Astrocyte (in vitro differentiated cells and primary cell): ENCODE measurements around the gene MED27.

ENCODE experiments used
- EZH2 ChIP-seq: IDR thresholded peaks from 2 replicates; pipeline ENCODE4 v1.6.1; 2012; ENCODE audit warnings: mild to moderate bottlenecking, low read length, inconsistent platforms; ENCODE audit not compliant: insufficient read depth
- TF ChIP-seq, protein P1 (sequence below): IDR thresholded peaks from 2 replicates; pipeline ENCODE4 v1.5.1; 2011; ENCODE audit warnings: low read depth, mild to moderate bottlenecking, inconsistent platforms, low read length, moderate library complexity; ENCODE audit not compliant: insufficient read depth

DNA sequence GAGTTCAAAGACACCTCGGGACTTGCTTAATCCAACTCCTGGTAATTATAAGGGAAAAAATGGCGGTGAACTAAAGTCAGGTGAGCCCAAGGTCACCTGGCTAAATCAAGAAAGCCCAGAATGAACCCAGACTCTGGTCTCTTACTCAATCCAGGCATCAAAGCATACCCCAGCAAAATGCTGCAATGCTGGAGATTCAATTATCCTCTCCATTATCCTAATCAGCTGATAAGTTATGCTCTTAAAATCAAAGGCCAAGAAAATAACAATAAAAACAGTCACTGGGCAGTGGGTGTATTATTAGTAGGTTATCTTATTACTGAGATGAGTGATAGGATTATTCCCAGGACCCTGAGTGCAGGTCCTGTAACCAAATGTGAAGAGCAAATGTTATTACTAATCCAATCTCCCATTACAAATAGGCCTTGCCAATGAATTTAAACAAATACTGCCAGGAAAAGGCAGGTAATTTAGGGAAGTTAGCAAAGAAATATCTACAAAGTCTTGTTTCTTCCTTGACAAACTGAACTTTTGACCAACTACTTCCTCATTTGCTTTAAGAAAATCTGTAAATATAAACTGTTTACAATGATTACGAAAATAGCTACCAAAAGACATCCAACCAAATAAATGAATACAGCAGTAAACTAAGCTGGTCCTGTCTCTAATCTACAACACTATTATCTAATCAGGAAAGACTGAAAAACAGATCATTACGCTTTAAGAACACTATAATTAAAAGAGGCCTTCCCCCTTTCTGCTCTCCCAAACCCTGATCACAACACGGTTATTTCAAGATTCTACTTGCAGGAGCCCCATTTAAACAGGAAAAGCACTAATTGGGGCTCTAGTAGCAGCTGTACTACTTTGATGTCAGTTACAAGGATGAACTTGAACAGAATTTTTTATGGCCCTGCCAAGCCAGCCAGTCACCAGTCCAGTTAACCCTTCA lies 103.2 kb downstream of the MED27 start:
- no peak for TF ChIP-seq EZH2
- TF ChIP-seq, protein P1, sequence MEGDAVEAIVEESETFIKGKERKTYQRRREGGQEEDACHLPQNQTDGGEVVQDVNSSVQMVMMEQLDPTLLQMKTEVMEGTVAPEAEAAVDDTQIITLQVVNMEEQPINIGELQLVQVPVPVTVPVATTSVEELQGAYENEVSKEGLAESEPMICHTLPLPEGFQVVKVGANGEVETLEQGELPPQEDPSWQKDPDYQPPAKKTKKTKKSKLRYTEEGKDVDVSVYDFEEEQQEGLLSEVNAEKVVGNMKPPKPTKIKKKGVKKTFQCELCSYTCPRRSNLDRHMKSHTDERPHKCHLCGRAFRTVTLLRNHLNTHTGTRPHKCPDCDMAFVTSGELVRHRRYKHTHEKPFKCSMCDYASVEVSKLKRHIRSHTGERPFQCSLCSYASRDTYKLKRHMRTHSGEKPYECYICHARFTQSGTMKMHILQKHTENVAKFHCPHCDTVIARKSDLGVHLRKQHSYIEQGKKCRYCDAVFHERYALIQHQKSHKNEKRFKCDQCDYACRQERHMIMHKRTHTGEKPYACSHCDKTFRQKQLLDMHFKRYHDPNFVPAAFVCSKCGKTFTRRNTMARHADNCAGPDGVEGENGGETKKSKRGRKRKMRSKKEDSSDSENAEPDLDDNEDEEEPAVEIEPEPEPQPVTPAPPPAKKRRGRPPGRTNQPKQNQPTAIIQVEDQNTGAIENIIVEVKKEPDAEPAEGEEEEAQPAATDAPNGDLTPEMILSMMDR: no peak
